HCT116 (cell line): ENCODE data around the gene STX16. TPM values are rescaled to one million over a fixed set of nuclear protein-coding genes. Genes with fewer than 3 reads are reported as not detected.

Experiments used
- ATAC-seq: fragments of 200-7000 bp; cut with Tn5 transposase; 2 replicates; pipeline ENCODE4 v1.9.1; 2020; ENCODE audit warnings: mild to moderate bottlenecking, moderate library complexity
- BruUV-seq: library from RNA; stranded (reverse); fragments of 400-500 nt; replicated peaks from 2 replicates; lab custom pipeline; 2021; lab: Mats Ljungman, UMichigan
- CTCF ChIA-PET: fragments of 300-600 bp; sonication (Branson Sonifier 250); formaldehyde crosslinking; loops from one replicate; lab custom pipeline; 2021; ENCODE audit warnings: antibody characterized with exemption; lab: Charles Lee
- POLR2A ChIA-PET: fragments of 300-600, 350-600 bp; sonication (Branson Sonifier 250); formaldehyde crosslinking; loops from one replicate; lab custom pipeline; 2021; ENCODE audit warnings: antibody characterized with exemption; lab: Charles Lee
- RAD21 ChIA-PET, 2 experiments: fragments of 300-600 bp; sonication (Branson Sonifier 250); formaldehyde crosslinking; loops; one replicate each; lab custom pipeline; 2023; ENCODE audit warnings: low total read pairs in 2 of 2; ENCODE audit not compliant: uncharacterized antibody in 2 of 2, unreplicated experiment in 2 of 2, low non-redundant PET in 1 of 2; lab: Charles Lee
- DNase-seq: peaks from one replicate; pipeline ENCODE4 v3.0.0-alpha.2; 2010; ENCODE audit warnings: low read depth, low spot score
- H2AFZ ChIP-seq: fragments of 200-600 bp; shearing (Covaris generic), sonication (generic); 2 replicates; pipeline ENCODE4 v1.6.1; 2017; ENCODE audit warnings: low read depth, mixed run types, mixed read lengths, antibody characterized with exemption, low read length; ENCODE audit not compliant: poor library complexity, severe bottlenecking
- H3K27ac ChIP-seq: 2 replicates; pipeline ENCODE4 v1.5.1; 2012; ENCODE audit warnings: low read depth, low read length
- H3K27me3 ChIP-seq: fragments of 200-600 bp; sonication (generic); 2 replicates; pipeline ENCODE4 v1.6.1; 2016; ENCODE audit warnings: mixed run types, low read length, mixed read lengths; ENCODE audit not compliant: insufficient read depth
- H3K36me3 ChIP-seq, 2 experiments: fragments of 200-500 bp in 1 of 2; fragments of 200-600 bp in 1 of 2; sonication (Bioruptor generic) in 1 of 2; sonication (generic) in 1 of 2; 2 replicates each; pipeline versions ENCODE4 v1.5.1 to v1.6.1; 2014 to 2016; ENCODE audit warnings: low read length in 2 of 2, inconsistent platforms in 1 of 2, mixed read lengths in 1 of 2, mixed run types in 1 of 2; ENCODE audit not compliant: insufficient read depth in 2 of 2, control insufficient read depth in 1 of 2
- H3K4me1 ChIP-seq, 2 experiments: fragments of 200-600 bp in 1 of 2; sonication (generic) in 1 of 2; 2 replicates each; pipeline versions ENCODE4 v1.5.1 to v1.6.1; 2012 to 2017; ENCODE audit warnings: low read length in 2 of 2, inconsistent platforms in 1 of 2, mild to moderate bottlenecking in 1 of 2, mixed read lengths in 1 of 2, mixed run types in 1 of 2, moderate library complexity in 1 of 2; ENCODE audit not compliant: insufficient read depth in 2 of 2, control insufficient read depth in 1 of 2
- H3K4me2 ChIP-seq: fragments of 200-600 bp; sonication (generic); 2 replicates; pipeline ENCODE4 v1.6.1; 2017; ENCODE audit warnings: mixed run types, low read length, mixed read lengths
- H3K4me3 ChIP-seq, 2 experiments: fragments of 200-600 bp in 1 of 2; sonication (generic) in 1 of 2; replicated peaks in 1 of 2; 2 replicates each; pipeline ENCODE4 v1.5.1; 2011 to 2016; ENCODE audit warnings: low read length in 2 of 2, control low read depth in 1 of 2, low read depth in 1 of 2, mild to moderate bottlenecking in 1 of 2, mixed read lengths in 1 of 2, mixed run types in 1 of 2
- H3K79me2 ChIP-seq: fragments of 200-600 bp; sonication (generic); 2 replicates; pipeline ENCODE4 v1.6.1; 2017; ENCODE audit warnings: mild to moderate bottlenecking, mixed run types, low read length, moderate library complexity, mixed read lengths; ENCODE audit not compliant: insufficient read depth
- H3K9ac ChIP-seq: fragments of 200-600 bp; sonication (generic); 2 replicates; pipeline ENCODE4 v1.6.1; 2016; ENCODE audit warnings: low read length, mixed read lengths
- H3K9me2 ChIP-seq: fragments of 200-600 bp; sonication (generic), shearing (Covaris generic); 2 replicates; pipeline ENCODE4 v1.6.1; 2017; ENCODE audit warnings: mixed run types, mild to moderate bottlenecking, moderate library complexity; ENCODE audit not compliant: insufficient read depth
- H3K9me3 ChIP-seq, 2 experiments: fragments of 200-500 bp in 1 of 2; fragments of 200-600 bp in 1 of 2; sonication (Bioruptor generic) in 1 of 2; sonication (generic) in 1 of 2; 2 replicates each; pipeline ENCODE4 v1.6.1; 2014 to 2017; ENCODE audit warnings: low read length in 2 of 2, mixed read lengths in 2 of 2, inconsistent platforms in 1 of 2, low read depth in 1 of 2, mild to moderate bottlenecking in 1 of 2, mixed run types in 1 of 2, moderate library complexity in 1 of 2; ENCODE audit not compliant: control insufficient read depth in 1 of 2, insufficient read depth in 1 of 2
- H4K20me1 ChIP-seq: fragments of 200-600 bp; sonication (generic), shearing (Covaris generic); 2 replicates; pipeline ENCODE4 v1.6.1; 2017; ENCODE audit warnings: mixed run types, mild to moderate bottlenecking, moderate library complexity; ENCODE audit not compliant: insufficient read depth
- CBX3 ChIP-seq: IDR thresholded peaks from 2 replicates; pipeline ENCODE4 v1.6.1; 2012; ENCODE audit warnings: low read depth
- CEBPB ChIP-seq: IDR thresholded peaks from 2 replicates; pipeline ENCODE4 v1.6.1; 2012; ENCODE audit warnings: low read depth
- CTCF ChIP-seq, 3 experiments: fragments of 200-600 bp in 1 of 3; sonication (generic) in 1 of 3; IDR thresholded peaks in 2 of 3; conservative IDR thresholded peaks in 1 of 3; 2 replicates each; pipeline ENCODE4 v1.5.1; 2012 to 2017; ENCODE audit warnings: low read depth in 2 of 3, low read length in 2 of 3, antibody characterized with exemption in 1 of 3, borderline replicate concordance in 1 of 3, control low read depth in 1 of 3, mild to moderate bottlenecking in 1 of 3, mixed read lengths in 1 of 3, mixed run types in 1 of 3, moderate library complexity in 1 of 3; ENCODE audit not compliant: insufficient read depth in 1 of 3
- ELF1 ChIP-seq: IDR thresholded peaks from 2 replicates; pipeline ENCODE4 v1.6.1; 2012; ENCODE audit warnings: low read depth, borderline replicate concordance
- FOSL1 ChIP-seq: IDR thresholded peaks from 2 replicates; pipeline ENCODE4 v1.6.1; 2012; ENCODE audit warnings: low read depth
- JUND ChIP-seq: IDR thresholded peaks from 2 replicates; pipeline ENCODE4 v1.6.1; 2012
- POLR2A ChIP-seq: IDR thresholded peaks from 2 replicates; pipeline ENCODE4 v1.7.0; 2011; ENCODE audit warnings: borderline replicate concordance; ENCODE audit not compliant: insufficient read depth, insufficient read length; ENCODE audit errors: extremely low read depth
- SIN3A ChIP-seq: IDR thresholded peaks from 2 replicates; pipeline ENCODE4 v1.6.1; 2012; ENCODE audit warnings: low read depth
- SP1 ChIP-seq: IDR thresholded peaks from 2 replicates; pipeline ENCODE4 v1.6.1; 2012; ENCODE audit warnings: low read depth
- ZBTB33 ChIP-seq: IDR thresholded peaks from 2 replicates; pipeline ENCODE4 v1.6.1; 2011; ENCODE audit warnings: mild to moderate bottlenecking, low read length, moderate library complexity; ENCODE audit not compliant: insufficient replicate concordance; ENCODE audit errors: extremely low read depth
- ZFX ChIP-seq: fragments of 450-650 bp; IDR thresholded peaks from 2 replicates; pipeline ENCODE4 v1.6.1; 2017
- ZNF274 ChIP-seq: fragments of 200-500 bp; sonication (Bioruptor generic); IDR thresholded peaks from 2 replicates; pipeline ENCODE4 v1.6.1; 2014; ENCODE audit warnings: mild to moderate bottlenecking, low read depth, low read length, inconsistent platforms
- intact Hi-C: fragments of 100-400 bp; cut with micrococcal nuclease; formaldehyde crosslinking; loops from 2 replicates; pipeline ENCODE4 v1.10.0; 2022
- total RNA-seq: library from RNA; stranded (reverse); gene quantifications from one replicate; pipeline ENCODE4 v1.2.1, GENCODE V29; 2021; ENCODE audit not compliant: unreplicated experiment
- TF ChIP-seq, protein P1 (sequence below): IDR thresholded peaks from 2 replicates; pipeline ENCODE4 v1.6.1; 2012; ENCODE audit warnings: low read depth

Gene STX16
- total RNA-seq, 1 experiment from 2014 or later, result 55.1 TPM

DNA sequence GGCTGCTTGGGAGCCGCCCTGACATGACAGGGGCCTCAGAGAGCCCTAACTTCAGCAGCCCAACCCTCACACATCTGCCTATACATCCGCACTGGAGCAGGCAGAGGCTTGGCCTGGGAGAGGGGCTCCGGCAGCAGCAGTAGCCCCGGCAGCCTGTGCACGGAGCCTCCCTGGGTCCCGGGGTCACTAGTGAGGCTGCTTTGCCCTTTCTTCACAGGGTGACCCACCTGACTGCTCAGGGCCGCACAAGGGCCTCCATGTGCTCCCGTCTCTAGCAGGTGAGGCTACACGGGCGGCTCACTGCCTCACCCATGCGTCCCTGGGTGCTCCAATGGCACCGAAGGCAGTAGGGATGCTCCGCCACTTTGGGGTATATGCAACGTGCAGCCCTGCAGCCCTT is 36.7 kb upstream of the STX16 start:
- no peak for ATAC-seq
- RAD21 ChIA-PET, result no interaction called here
- intact Hi-C loops, result no loop called here
- Histone ChIP-seq H3K36me3 (no peaks in the 10 kb centered on the region), H3K4me2 (no peak overlapping the region), H3K9me3 (no peaks in the 10 kb centered on the region), H3K9ac (no peak overlapping the region), H3K27me3 (no peaks in the 10 kb centered on the region), H3K9me2 (no peaks in the 10 kb centered on the region), H3K27ac (no peak overlapping the region), H3K4me1 (no peaks in the 10 kb centered on the region), H2AFZ (no peak overlapping the region), H3K4me3 (no peak overlapping the region), H4K20me1 (no peaks in the 10 kb centered on the region), H3K79me2 (no peaks in the 10 kb centered on the region)
- TF ChIP-seq, protein P1, sequence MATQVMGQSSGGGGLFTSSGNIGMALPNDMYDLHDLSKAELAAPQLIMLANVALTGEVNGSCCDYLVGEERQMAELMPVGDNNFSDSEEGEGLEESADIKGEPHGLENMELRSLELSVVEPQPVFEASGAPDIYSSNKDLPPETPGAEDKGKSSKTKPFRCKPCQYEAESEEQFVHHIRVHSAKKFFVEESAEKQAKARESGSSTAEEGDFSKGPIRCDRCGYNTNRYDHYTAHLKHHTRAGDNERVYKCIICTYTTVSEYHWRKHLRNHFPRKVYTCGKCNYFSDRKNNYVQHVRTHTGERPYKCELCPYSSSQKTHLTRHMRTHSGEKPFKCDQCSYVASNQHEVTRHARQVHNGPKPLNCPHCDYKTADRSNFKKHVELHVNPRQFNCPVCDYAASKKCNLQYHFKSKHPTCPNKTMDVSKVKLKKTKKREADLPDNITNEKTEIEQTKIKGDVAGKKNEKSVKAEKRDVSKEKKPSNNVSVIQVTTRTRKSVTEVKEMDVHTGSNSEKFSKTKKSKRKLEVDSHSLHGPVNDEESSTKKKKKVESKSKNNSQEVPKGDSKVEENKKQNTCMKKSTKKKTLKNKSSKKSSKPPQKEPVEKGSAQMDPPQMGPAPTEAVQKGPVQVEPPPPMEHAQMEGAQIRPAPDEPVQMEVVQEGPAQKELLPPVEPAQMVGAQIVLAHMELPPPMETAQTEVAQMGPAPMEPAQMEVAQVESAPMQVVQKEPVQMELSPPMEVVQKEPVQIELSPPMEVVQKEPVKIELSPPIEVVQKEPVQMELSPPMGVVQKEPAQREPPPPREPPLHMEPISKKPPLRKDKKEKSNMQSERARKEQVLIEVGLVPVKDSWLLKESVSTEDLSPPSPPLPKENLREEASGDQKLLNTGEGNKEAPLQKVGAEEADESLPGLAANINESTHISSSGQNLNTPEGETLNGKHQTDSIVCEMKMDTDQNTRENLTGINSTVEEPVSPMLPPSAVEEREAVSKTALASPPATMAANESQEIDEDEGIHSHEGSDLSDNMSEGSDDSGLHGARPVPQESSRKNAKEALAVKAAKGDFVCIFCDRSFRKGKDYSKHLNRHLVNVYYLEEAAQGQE, result no peak
- TF ChIP-seq CEBPB, result no peak
- no peak for TF ChIP-seq SIN3A
- no peak for TF ChIP-seq ZBTB33
- no peak for TF ChIP-seq ZNF274
- TF ChIP-seq ZFX, result no peak
- TF ChIP-seq FOSL1, result no peak
- TF ChIP-seq CTCF (IDR thresholded peaks at IDR 0.05 in 2 of 3, conservative IDR thresholded peaks at IDR 0.05 in 1 of 3; ENCODE audit: borderline replicate concordance in 1 of 3, insufficient read depth in 1 of 3, low read depth in 2 of 3, low read length in 2 of 3), result no peak
- TF ChIP-seq ELF1, result no peak
- no peak for TF ChIP-seq SP1
- no peak for TF ChIP-seq CBX3
- no peak for TF ChIP-seq POLR2A
- no peak for TF ChIP-seq JUND
- POLR2A ChIA-PET, result no interaction called here
- BruUV-seq, result no TSS peak
- no peak for DNase-seq
- CTCF ChIA-PET, result no interaction called here
